Endothelial cell of hepatic sinusoid (primary cell): ENCODE results near the gene ZNF835.

Experiments
- in situ Hi-C: cut with HindIII; loops from 2 replicates; pipeline ENCODE4 v1.10.0; 2017; ENCODE audit warnings: low sequenced_read_pairs

Gene ZNF835

DNA sequence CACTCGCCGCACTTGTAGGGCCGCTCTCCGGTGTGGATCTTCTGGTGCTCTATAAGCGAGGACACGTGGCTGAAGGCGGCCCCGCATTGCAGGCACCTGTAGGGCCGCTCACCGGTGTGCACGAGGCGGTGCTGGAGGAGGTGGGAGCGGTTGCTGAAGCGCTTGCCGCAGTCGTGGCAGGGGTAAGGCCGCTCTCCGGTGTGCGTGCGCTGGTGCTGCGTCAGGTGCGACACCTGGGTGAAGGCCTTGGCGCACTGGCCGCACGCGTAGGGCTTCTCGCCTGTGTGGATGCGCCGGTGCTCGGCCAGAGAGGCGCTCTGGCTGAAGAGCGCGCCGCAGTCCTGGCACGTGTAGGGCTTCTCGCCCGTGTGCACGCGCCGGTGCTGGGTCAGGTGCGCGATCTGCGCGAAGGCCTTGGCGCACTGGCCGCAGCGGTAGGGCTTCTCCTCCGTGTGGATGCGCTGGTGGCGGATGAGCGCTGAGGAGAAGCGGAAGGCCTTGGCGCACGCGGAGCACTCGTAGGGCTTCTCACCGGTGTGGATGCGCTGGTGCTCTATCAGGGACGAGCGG, 7.5 kb downstream of the ZNF835 start:
- in situ Hi-C loops, result no loop called here

DNA sequence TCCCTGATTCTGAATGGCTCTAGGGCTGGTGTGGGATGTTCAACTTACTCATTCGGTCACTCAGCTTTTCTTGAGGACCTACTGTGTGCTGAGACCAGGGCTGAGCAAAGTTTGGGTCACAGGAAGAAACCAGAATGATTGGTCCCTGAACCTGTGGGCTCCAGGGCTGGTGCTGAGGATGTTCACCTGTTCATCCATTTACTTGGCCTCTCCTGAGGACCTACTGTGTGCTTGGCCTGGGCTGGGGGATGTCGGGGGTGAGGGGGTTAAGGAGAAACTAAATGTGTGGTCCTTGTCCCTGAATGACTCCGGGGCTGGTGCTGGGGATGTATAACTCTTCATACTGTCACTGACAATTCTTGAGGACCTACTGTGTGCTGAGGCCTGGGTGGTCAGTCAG, 10.3 kb downstream of the ZNF835 start:
- in situ Hi-C loops, result no loop called here

DNA sequence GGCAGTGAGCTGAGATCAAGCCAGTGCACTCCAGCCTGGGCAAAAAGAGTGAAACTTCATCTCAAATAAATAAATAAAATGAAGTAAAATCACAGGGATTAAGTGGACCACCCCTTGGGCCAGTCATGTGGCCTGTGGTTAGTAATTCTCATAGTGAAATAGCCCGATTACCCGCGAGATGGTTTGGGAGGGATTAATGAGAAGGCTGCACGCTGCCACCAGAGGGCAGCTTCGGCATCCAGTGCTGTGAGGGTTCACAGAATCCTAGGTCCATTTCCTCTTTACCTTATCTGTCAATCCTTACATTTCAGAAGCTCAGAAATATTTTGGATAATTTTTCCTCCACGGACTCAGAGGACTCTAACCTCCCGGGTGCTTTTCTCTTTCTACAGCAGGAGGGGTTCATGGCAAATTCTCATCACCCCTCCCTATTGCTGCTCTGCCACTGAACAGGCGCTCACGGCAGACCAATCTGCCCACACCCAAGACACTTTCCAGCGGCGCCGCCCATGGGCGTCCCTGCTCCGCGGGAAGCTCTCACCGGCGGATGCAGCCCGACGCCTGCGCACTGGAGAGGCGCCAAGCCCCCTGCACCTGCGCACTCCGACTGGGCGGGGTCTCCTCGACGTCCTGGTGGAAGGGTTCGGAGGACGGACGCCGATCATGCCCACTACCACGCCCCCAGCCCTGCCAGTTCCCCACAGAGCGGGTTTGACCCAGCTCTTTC, 11.0 kb downstream of the ZNF835 start:
- in situ Hi-C loops, result no loop called here

DNA sequence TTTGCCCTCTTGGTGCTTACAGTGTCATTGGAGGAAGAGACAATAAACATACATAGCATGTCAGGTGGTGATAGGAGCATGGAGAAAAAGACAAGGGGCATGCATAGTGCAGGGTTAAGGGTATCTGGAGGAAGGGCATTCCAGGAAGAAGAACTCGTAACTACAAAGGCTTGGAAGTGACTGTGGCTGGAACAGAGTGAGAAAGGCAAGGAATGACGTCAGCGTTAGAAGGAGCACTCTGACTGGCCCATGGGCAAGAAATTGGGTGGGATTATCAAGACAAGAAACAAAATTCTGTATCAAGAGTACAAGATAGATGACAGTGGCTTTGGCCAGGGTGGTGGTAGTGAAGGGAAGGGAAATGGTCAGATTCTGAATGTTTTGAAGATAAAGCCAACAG, 17.4 kb downstream of the ZNF835 start:
- in situ Hi-C loops, result no loop called here

DNA sequence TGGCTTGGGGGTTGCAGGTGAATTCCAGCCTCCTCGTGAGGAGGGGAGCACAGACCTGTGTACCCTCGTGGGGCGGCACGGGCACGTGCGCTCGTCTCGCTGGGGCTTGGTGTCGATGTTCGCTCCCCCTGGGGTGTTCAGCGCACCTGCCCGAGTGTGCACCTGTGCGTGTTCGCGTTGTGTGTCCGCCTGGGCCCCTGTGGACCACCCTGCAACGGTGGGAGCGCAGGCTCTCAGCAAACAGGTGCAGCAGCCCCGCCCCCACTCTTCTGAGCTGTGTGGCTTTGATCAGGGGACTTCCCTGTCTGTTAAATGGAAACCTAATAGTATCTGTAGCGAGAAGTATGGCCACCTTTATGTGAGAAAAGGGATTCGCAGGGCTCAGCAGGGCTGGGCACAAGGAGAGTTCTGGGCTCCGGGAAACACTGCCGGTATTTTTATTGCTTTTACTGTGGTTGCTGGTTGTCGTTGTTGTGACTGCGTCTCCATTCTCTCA, 28.0 kb downstream of the ZNF835 start:
- in situ Hi-C loops, result no loop called here

DNA sequence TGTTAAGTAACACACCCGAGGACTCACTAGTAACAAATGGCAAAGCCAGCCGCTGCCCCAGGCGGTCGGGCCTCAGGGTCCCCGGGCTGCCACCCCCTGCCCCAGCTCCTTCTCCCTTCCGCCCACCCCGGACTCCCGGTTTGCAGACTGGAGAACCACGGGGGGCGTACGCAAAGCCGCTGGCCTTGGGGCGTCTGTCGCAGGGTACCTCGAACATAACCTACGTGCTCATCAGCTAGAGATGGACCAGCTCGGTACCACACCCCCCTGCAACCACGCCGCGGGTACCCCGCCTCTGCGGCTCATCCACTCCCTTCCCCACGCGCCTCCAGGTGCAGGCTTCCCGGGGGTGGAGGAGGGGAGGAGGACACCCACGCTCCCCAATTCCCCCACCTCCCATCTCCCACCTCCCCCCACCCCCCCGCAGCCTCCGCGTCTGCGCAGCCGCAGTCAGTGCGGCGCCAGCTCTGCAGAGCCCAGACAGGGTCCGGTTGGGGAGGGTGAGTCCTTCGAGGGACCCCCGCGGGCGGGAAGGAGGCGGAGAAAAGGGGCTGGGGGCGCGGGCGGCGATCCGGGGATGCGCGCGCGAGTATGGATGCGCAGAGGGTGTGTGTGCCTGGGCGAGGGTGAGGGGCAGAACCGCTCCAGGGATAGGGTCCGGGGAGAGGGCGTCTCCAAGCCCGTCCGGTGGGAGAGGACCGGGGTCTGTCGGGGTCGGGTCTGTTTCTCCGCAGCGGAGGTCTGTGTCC, 28.7 kb downstream of the ZNF835 start, which contains the start of gene SMIM17:
TSS of gene SMIM17 (plus strand) at position 449 of the 749 bp plus-strand sequence. CDS start 2,509 bp downstream, outside the sequence.
- in situ Hi-C loops, result no loop called here

DNA sequence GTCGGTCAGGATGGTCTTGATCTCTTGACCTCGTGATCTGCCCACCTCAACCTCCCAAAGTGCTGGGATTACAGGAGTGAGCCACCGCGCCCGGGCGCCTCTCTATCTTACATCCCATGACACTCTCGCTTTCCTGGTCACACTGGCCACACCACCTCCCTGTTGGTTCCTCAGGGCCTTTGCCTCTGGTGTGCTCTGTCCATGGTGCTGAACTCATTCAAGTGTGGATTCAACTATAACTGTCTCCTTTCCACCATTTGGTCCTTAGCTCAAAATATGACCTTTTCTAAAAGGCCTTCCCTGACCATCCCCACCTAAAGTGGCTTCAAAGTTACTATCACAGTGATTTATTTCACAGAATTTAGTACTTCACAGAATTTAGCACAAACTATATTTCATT, 32.3 kb downstream of the ZNF835 start:
- in situ Hi-C loops, result no loop called here

DNA sequence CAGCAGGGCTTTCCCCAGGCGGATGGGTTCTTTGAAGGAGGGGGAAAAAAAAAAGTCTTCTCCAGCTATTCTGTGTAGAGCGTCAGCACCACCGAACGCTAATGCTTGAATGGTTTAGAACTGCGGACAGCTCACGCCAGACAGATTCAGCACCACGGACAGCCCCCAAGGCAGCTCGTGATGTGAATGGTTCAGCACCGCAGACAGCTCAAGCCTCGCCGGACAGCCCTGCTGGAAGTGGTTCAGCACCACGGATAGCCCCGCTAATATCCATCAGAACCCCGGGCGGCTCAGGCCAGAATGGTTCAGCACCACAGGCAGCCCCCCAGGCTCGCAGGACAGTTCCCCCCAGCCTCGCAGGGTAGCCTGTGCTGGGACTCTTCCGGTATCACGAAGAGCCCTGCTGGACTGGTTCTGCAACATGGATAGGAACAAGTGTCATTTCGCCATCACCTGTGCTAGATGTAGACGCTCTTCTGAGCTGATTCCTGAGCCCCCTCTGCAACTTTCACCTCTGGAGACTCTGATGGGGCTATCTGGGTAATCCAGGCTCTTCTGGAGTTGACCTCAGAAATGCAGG, 33.5 kb downstream of the ZNF835 start:
- in situ Hi-C loops, result no loop called here

DNA sequence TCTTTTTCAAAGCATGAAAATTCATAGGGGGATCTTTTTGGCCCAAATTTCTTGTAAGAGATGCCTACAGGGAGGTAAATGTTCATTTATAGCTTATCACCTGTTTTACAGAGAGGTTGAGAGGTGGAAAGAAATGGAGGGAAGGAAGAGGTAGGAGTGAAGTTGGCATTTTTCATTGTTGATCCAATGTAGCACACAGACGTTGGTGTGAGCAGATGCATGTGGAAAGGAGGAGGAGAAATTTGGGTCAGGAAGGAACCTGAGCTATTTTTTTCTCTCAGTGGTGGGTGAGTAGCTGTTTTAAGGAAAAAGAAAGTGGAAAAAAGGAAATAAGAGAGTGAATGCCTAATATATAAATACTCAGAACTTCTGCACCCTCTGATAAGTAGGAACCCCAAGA, 38.5 kb downstream of the ZNF835 start:
- in situ Hi-C loops, result no loop called here

DNA sequence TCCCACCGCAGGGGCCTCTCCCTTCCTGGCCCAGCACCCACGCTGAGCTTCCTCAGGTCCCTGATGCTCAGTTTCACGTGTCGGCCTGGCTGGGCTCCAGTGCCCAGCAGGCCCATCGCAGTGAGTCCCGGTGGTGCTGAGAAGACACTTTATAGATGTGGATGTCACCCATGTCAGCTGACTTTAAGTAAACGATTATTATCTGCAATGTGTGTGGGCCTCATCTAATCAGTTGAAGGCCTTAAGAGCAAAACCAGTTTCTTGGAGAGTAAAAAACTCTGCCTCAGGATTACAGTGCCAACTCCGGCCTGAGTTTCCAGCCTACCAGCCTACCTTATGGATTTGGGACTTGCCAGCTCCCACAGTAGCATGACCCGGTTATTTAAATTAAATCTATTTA, 45.8 kb downstream of the ZNF835 start:
- in situ Hi-C loops, result no loop called here

DNA sequence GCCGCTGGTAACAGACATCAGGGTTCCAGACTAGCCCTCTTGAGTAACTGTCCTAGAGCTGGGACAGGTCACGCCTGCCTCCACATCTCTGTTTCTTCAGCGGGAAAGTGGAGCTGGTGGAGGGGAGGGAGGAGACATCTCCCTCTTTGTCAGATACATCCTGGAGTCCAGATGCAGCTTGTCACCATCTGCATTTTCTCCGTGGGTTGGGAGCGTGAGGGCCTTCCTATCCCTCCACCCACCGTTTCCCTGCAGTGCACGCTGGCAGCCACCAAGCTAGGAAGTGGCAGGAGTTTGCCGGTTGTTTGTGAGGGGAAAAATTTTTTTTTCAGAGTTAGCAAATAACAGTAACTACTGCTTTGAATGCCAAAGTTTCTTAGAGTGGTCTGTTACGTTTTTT, 48.6 kb downstream of the ZNF835 start:
- in situ Hi-C loops, result no loop called here

DNA sequence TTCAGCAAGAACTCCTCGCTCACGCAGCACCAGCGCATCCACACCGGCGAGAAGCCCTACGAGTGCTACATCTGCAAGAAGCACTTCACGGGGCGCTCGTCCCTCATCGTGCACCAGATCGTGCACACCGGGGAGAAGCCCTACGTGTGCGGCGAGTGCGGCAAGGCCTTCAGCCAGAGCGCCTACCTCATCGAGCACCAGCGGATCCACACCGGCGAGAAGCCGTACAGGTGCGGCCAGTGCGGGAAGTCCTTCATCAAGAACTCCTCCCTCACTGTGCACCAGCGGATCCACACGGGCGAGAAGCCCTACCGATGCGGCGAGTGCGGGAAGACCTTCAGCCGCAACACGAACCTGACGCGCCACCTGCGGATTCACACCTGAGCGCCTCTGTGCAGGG, 49.2 kb downstream of the ZNF835 start:
- in situ Hi-C loops, result no loop called here

DNA sequence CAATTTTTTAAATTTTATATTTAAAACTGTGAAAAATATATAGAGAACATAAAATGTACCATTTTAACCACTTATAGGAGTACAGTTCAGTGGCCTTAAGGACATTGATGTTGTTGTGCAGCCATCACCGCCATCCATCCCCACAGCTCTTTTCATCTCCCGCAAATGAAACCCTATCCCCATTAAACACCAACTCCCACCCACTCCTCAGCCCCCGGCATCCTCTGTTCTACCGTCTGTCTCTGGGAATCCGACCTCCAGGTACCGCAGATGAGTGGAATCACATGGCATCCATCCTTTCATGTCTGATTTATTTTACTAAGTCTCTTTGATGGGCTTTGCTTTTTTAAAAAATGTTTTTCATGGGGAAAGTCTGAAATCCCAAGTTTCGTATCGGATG, 52.4 kb downstream of the ZNF835 start:
- in situ Hi-C loops, result loop anchor here (5.0 kb wide), 1 partner anchor 42 kb away; no protein-coding TSS in a partner anchor

DNA sequence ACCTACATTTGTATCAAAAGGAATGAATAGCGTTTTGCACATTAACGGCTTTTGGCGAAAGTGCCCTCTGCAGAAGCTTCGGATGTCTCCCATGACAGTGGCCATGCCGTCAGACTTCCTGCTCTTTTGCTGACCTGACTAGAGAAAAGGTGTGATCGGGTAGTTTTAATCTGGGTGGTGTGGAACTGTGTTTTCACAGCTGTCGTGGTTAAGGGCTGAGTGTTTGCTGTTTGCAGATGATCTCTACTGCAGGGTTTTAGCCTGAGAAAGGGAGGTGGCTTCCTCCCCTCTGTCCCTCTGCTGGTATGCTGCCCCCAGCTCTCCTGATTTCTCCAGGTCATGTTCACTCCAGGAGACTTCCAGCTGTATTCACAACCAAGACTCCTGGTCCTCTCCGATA, 54.0 kb downstream of the ZNF835 start:
- in situ Hi-C loops, result loop anchor here (5.0 kb wide), 1 partner anchor 40 kb away; no protein-coding TSS in a partner anchor

DNA sequence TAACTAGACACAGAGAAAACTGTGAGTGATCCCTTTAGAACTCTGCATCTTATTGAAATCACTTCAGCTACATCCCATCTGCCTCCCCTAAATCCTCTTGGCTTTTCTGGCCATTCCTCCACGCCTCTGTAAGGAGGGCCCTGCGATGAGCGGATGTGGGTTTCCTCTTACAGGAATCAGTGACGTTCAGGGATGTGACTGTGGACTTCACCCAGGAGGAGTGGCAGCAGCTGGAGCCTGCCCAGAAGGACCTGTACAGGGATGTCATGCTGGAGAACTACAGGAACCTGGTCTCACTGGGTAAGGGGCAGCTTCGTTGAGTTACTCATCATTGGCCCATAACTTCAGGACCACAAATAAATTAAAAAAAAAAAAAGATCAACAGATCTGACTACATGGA, 57.9 kb downstream of the ZNF835 start:
- in situ Hi-C loops, result no loop called here

DNA sequence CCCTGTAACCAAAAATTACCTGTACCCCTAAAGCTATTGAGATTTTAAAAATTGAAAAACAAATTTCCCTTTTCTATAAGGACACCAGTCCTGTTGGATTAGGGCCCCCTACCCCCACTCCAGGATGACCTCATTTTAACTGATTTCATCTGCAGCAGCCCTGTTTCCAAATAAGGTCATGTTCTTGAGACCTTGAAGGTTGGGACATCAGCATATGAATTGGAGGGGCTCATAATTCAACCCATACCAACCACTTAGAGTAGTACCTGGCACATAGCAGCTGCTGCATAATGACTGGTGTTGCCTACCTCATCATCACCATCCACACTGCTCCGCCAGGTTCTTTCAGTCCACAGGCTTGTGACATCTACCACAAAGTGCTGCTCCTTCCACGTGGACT, 58.8 kb downstream of the ZNF835 start:
- in situ Hi-C loops, result no loop called here
